ENCODE data around the gene PIK3IP1.
"Not testable (repeated sequence)": the region's sequence is repeated elsewhere in the genome, so short reads cannot be mapped to it uniquely, and the experiment has no call there.

Gene PIK3IP1

GRCh38 chr22:31244046-31244942 is 48.0 kb downstream of the PIK3IP1 start:
- DNase-seq (ENCODE audit: low read depth) = peak; percentile 81
- no peak overlapping the region for H3K4me3 ChIP-seq (ENCODE audit: low read length)

GRCh38 chr22:31243339-31244045 is 48.8 kb downstream of the PIK3IP1 start:
- peak overlapping the region; percentile 20 for H3K4me3 ChIP-seq (ENCODE audit: low read length)
- peak; percentile 18 for TF ChIP-seq CTCF (IDR thresholded peaks at IDR 0.05; ENCODE audit: insufficient read depth, low read depth, low read length, missing control alignments)
- DNase-seq (ENCODE audit: low read depth) = peak; percentile 95

More at GRCh38 chr22:31244046-31244942, 48.0 kb downstream of the PIK3IP1 start:
- TF ChIP-seq CTCF (IDR thresholded peaks at IDR 0.05; ENCODE audit: insufficient read depth, low read depth, low read length, missing control alignments) = no peak

GRCh38 chr22:31241936-31242335 is 50.4 kb downstream of the PIK3IP1 start:
- peak; percentile 51 for DNase-seq (ENCODE audit: low read depth)
- no peak overlapping the region for H3K4me3 ChIP-seq (ENCODE audit: low read length)
- TF ChIP-seq CTCF (IDR thresholded peaks at IDR 0.05; ENCODE audit: insufficient read depth, low read depth, low read length, missing control alignments) = no peak

GRCh38 chr22:31241200-31241599 is 51.1 kb downstream of the PIK3IP1 start:
- no peak overlapping the region for H3K4me3 ChIP-seq (ENCODE audit: low read length)
- no peak for DNase-seq (ENCODE audit: low read depth)
- TF ChIP-seq CTCF (IDR thresholded peaks at IDR 0.05; ENCODE audit: insufficient read depth, low read depth, low read length, missing control alignments) = no peak

- TF ChIP-seq CTCF (IDR thresholded peaks at IDR 0.05; ENCODE audit: insufficient read depth, low read depth, low read length, missing control alignments) = no peak
- no peak for DNase-seq (ENCODE audit: low read depth)
- no peak overlapping the region for H3K4me3 ChIP-seq (ENCODE audit: low read length)
Observed at GRCh38 chr22:31239771-31240370, 52.4 kb downstream of the PIK3IP1 start.

- no peak overlapping the region for H3K4me3 ChIP-seq (ENCODE audit: low read length)
- no peak for DNase-seq (ENCODE audit: low read depth)
- no peak for TF ChIP-seq CTCF (IDR thresholded peaks at IDR 0.05; ENCODE audit: insufficient read depth, low read depth, low read length, missing control alignments)
Observed at GRCh38 chr22:31238057-31238456, 54.2 kb downstream of the PIK3IP1 start.

- H3K4me3 ChIP-seq (ENCODE audit: low read length); DNase-seq (ENCODE audit: low read depth): not testable (repeated sequence)
Observed at GRCh38 chr22:31236044-31236443, 56.2 kb downstream of the PIK3IP1 start.
